ENCODE results near the gene ZFPM1.

- TF ChIP-seq EZH2 (IDR thresholded peaks at IDR 0.05) (no peak), POLR2AphosphoS5 (IDR thresholded peaks at IDR 0.05; ENCODE audit: borderline replicate concordance, low read depth, low read length) (no peak)
Measured at GRCh38 chr16:88498576-88499208, 45.6 kb downstream of the ZFPM1 start.
